ENCODE results near the gene KRTAP5-5. TPM values are rescaled to one million over a fixed set of nuclear protein-coding genes. Genes with fewer than 3 reads are reported as not detected.

The KRTAP5-5 gene
- total and polyA plus RNA-seq, 2 experiments from 2014 or later: not detected

DNA sequence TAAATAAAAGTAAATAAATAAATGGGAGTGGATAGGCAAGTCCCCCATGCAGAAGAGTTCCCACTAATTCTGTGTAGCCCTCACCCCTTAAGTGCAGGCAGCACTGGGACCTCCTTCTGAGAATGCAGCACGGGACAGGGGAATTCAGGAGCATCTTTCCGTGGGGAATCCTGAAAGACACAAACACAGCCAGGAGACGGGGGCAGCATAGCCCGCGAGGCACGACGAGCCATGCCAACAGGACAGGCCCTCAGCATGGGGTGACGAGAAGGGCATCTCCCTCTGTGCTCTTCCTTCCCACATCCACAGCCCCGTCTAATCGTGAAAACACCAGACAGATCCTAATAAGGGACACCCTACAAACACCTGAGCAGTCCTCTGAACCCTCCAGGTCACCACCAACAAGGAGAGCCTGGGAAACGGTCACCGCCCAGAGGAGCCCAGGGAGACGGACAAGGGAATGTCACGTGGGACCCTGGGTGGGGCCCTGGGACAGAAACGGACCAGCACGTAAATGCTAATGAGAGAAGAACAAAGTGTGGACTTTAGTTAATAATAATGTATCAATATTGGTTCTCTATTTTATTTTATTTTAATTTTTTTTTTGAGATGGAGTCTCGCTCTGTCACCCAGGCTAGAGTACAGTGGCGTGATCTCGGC is 6.8 kb downstream of the KRTAP5-5 start:
- Mint-ChIP-seq H3K27ac (no peak overlapping the region), H3K27me3 (ENCODE audit: insufficient read depth, low read depth, poor library complexity) (peaks cover 15% of the 10 kb centered on the region), H3K4me1 (peaks cover 5% of the 10 kb centered on the region), H3K4me3 (no peak overlapping the region), H3K9me3 (no peaks in the 10 kb centered on the region), H3K36me3 (ENCODE audit: low read depth) (no peaks in the 10 kb centered on the region)
- TF ChIP-seq EZH2 (IDR thresholded peaks at IDR 0.05; ENCODE audit: low read depth, unreplicated experiment) (no peak), ZNF331 (CRISPR knock-in tag; IDR thresholded peaks at IDR 0.05; ENCODE audit: low read depth) (no peak), ZNF114 (CRISPR knock-in tag; IDR thresholded peaks at IDR 0.05) (no peak), NANOG (IDR thresholded peaks at IDR 0.05; ENCODE audit: borderline replicate concordance) (no peak), POLR2AphosphoS5 (IDR thresholded peaks at IDR 0.05; ENCODE audit: low read depth) (no peak), JUNB (IDR thresholded peaks at IDR 0.05; ENCODE audit: unreplicated experiment) (no peak), EZH2phosphoT487 (IDR thresholded peaks at IDR 0.05; ENCODE audit: unreplicated experiment) (no peak), CREB1 (CRISPR knock-in tag; IDR thresholded peaks at IDR 0.05; ENCODE audit: low read depth) (no peak)
- TF ChIP-seq, protein P1, sequence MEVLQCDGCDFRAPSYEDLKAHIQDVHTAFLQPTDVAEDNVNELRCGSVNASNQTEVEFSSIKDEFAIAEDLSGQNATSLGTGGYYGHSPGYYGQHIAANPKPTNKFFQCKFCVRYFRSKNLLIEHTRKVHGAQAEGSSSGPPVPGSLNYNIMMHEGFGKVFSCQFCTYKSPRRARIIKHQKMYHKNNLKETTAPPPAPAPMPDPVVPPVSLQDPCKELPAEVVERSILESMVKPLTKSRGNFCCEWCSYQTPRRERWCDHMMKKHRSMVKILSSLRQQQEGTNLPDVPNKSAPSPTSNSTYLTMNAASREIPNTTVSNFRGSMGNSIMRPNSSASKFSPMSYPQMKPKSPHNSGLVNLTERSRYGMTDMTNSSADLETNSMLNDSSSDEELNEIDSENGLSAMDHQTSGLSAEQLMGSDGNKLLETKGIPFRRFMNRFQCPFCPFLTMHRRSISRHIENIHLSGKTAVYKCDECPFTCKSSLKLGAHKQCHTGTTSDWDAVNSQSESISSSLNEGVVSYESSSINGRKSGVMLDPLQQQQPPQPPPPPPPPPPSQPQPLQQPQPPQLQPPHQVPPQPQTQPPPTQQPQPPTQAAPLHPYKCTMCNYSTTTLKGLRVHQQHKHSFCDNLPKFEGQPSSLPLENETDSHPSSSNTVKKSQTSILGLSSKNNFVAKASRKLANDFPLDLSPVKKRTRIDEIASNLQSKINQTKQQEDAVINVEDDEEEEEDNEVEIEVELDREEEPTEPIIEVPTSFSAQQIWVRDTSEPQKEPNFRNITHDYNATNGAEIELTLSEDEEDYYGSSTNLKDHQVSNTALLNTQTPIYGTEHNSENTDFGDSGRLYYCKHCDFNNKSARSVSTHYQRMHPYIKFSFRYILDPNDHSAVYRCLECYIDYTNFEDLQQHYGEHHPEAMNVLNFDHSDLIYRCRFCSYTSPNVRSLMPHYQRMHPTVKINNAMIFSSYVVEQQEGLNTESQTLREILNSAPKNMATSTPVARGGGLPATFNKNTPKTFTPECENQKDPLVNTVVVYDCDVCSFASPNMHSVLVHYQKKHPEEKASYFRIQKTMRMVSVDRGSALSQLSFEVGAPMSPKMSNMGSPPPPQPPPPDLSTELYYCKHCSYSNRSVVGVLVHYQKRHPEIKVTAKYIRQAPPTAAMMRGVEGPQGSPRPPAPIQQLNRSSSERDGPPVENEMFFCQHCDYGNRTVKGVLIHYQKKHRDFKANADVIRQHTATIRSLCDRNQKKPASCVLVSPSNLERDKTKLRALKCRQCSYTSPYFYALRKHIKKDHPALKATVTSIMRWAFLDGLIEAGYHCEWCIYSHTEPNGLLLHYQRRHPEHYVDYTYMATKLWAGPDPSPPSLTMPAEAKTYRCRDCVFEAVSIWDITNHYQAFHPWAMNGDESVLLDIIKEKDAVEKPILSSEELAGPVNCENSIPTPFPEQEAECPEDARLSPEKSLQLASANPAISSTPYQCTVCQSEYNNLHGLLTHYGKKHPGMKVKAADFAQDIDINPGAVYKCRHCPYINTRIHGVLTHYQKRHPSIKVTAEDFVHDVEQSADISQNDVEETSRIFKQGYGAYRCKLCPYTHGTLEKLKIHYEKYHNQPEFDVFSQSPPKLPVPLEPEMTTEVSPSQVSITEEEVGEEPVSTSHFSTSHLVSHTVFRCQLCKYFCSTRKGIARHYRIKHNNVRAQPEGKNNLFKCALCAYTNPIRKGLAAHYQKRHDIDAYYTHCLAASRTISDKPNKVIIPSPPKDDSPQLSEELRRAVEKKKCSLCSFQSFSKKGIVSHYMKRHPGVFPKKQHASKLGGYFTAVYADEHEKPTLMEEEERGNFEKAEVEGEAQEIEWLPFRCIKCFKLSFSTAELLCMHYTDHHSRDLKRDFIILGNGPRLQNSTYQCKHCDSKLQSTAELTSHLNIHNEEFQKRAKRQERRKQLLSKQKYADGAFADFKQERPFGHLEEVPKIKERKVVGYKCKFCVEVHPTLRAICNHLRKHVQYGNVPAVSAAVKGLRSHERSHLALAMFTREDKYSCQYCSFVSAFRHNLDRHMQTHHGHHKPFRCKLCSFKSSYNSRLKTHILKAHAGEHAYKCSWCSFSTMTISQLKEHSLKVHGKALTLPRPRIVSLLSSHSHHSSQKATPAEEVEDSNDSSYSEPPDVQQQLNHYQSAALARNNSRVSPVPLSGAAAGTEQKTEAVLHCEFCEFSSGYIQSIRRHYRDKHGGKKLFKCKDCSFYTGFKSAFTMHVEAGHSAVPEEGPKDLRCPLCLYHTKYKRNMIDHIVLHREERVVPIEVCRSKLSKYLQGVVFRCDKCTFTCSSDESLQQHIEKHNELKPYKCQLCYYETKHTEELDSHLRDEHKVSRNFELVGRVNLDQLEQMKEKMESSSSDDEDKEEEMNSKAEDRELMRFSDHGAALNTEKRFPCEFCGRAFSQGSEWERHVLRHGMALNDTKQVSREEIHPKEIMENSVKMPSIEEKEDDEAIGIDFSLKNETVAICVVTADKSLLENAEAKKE (CRISPR knock-in tag; IDR thresholded peaks at IDR 0.05): no peak
- TF ChIP-seq, protein P2, sequence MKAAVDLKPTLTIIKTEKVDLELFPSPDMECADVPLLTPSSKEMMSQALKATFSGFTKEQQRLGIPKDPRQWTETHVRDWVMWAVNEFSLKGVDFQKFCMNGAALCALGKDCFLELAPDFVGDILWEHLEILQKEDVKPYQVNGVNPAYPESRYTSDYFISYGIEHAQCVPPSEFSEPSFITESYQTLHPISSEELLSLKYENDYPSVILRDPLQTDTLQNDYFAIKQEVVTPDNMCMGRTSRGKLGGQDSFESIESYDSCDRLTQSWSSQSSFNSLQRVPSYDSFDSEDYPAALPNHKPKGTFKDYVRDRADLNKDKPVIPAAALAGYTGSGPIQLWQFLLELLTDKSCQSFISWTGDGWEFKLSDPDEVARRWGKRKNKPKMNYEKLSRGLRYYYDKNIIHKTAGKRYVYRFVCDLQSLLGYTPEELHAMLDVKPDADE (IDR thresholded peaks at IDR 0.05): no peak
- TF ChIP-seq, protein P3, sequence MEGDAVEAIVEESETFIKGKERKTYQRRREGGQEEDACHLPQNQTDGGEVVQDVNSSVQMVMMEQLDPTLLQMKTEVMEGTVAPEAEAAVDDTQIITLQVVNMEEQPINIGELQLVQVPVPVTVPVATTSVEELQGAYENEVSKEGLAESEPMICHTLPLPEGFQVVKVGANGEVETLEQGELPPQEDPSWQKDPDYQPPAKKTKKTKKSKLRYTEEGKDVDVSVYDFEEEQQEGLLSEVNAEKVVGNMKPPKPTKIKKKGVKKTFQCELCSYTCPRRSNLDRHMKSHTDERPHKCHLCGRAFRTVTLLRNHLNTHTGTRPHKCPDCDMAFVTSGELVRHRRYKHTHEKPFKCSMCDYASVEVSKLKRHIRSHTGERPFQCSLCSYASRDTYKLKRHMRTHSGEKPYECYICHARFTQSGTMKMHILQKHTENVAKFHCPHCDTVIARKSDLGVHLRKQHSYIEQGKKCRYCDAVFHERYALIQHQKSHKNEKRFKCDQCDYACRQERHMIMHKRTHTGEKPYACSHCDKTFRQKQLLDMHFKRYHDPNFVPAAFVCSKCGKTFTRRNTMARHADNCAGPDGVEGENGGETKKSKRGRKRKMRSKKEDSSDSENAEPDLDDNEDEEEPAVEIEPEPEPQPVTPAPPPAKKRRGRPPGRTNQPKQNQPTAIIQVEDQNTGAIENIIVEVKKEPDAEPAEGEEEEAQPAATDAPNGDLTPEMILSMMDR (conservative IDR thresholded peaks at IDR 0.05; ENCODE audit: low read depth in 2 of 2): no peak
- TF ChIP-seq, protein P4, sequence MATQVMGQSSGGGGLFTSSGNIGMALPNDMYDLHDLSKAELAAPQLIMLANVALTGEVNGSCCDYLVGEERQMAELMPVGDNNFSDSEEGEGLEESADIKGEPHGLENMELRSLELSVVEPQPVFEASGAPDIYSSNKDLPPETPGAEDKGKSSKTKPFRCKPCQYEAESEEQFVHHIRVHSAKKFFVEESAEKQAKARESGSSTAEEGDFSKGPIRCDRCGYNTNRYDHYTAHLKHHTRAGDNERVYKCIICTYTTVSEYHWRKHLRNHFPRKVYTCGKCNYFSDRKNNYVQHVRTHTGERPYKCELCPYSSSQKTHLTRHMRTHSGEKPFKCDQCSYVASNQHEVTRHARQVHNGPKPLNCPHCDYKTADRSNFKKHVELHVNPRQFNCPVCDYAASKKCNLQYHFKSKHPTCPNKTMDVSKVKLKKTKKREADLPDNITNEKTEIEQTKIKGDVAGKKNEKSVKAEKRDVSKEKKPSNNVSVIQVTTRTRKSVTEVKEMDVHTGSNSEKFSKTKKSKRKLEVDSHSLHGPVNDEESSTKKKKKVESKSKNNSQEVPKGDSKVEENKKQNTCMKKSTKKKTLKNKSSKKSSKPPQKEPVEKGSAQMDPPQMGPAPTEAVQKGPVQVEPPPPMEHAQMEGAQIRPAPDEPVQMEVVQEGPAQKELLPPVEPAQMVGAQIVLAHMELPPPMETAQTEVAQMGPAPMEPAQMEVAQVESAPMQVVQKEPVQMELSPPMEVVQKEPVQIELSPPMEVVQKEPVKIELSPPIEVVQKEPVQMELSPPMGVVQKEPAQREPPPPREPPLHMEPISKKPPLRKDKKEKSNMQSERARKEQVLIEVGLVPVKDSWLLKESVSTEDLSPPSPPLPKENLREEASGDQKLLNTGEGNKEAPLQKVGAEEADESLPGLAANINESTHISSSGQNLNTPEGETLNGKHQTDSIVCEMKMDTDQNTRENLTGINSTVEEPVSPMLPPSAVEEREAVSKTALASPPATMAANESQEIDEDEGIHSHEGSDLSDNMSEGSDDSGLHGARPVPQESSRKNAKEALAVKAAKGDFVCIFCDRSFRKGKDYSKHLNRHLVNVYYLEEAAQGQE (IDR thresholded peaks at IDR 0.05; ENCODE audit: unreplicated experiment): no peak
- Histone ChIP-seq H3K36me3 (ENCODE audit: insufficient read depth) (no peaks in the 10 kb centered on the region), H3K4me1 (ENCODE audit: insufficient read depth) (0 out of 2 replicates have a peak, but pooled peaks cover 3% of the 10 kb centered on the region), H3K9me2 (ENCODE audit: insufficient read depth) (no peaks in the 10 kb centered on the region), H3K4me3 (no peak overlapping the region), H3K27ac (ENCODE audit: low read depth) (no peak overlapping the region), H2AFZ (no peak overlapping the region), H3F3A (replicated peaks; ENCODE audit: low read depth) (no peaks in the 10 kb centered on the region), H3K27me3 (ENCODE audit: insufficient read depth) (no peaks in the 10 kb centered on the region), H4K20me1 (replicated peaks; ENCODE audit: insufficient read depth) (no peaks in the 10 kb centered on the region), H3K79me2 (replicated peaks; ENCODE audit: insufficient read depth) (no peaks in the 10 kb centered on the region), H3K4me2 (no peak overlapping the region)
- DNase-seq (ENCODE audit: low spot score): no peak
- no peak for ATAC-seq
